Tibial nerve (tissue), 4 donors: ENCODE measurements around the gene PERM1. TPM values are rescaled to one million over a fixed set of nuclear protein-coding genes. Genes with fewer than 3 reads are reported as not detected.
A peak's percentile ranks its signal among the peaks of the same experiment; 100 is the strongest.

Experiments used
- DNase-seq, 2 donors: peaks; one replicate each; pipeline ENCODE4 v3.0.0-alpha.2; 2019; ENCODE audit warnings: low spot score in 2 of 2
- H3K27ac ChIP-seq, 4 donors: fragments of 200-600 bp; sonication (generic) in 3 of 4; one replicate each; pipeline ENCODE4 v1.5.1; 2017 to 2019; ENCODE audit warnings: mild to moderate bottlenecking in 1 of 4
- H3K27me3 ChIP-seq, 2 donors: fragments of 200-600 bp; sonication (generic) in 1 of 2; one replicate each; pipeline versions ENCODE4 v1.5.1 to v1.6.0; 2017 to 2019
- H3K36me3 ChIP-seq, 3 donors: fragments of 200-600 bp; sonication (generic); one replicate each; pipeline ENCODE4 v1.5.1; 2018 to 2019
- H3K4me1 ChIP-seq, 4 donors: fragments of 200-600 bp; sonication (generic) in 3 of 4; one replicate each; pipeline ENCODE4 v1.5.1; 2017 to 2019
- H3K4me3 ChIP-seq, 4 donors: fragments of 200-600 bp; sonication (generic) in 3 of 4; one replicate each; pipeline ENCODE4 v1.5.1; 2017 to 2019; ENCODE audit warnings: mild to moderate bottlenecking in 1 of 4, moderate library complexity in 1 of 4
- H3K9me3 ChIP-seq, 4 donors: fragments of 200-600 bp; sonication (generic) in 3 of 4; one replicate each; pipeline ENCODE4 v1.5.1; 2017 to 2019
- EP300 ChIP-seq, 2 donors: sonication (generic); formaldehyde crosslinking; IDR thresholded peaks; one replicate each; pipeline ENCODE4 v1.6.1; 2017; ENCODE audit warnings: antibody characterized with exemption in 2 of 2, mild to moderate bottlenecking in 1 of 2
- POLR2A ChIP-seq, 2 donors: fragments of 450-650 bp; IDR thresholded peaks; one replicate each; pipeline ENCODE4 v1.6.1; 2017; ENCODE audit warnings: antibody characterized with exemption in 2 of 2, mild to moderate bottlenecking in 2 of 2, moderate library complexity in 2 of 2
- WGBS, 2 donors: methylation state at CpG; one replicate each; pipeline ENCODE4 v1.1.5; 2018; 5-methylcytosine and 5-hydroxymethylcytosine counted together
- total RNA-seq, 4 donors: library from RNA; depleted of rRNA; stranded (reverse); fragments of >200 nt; gene quantifications; one replicate each; pipeline ENCODE4 v1.1.0, GENCODE V29; 2016
- TF ChIP-seq, protein P1 (sequence below), 5 experiments: fragments of 200-600 bp in 3 of 5; fragments of 450-650 bp in 2 of 5; sonication (generic) in 3 of 5; IDR thresholded peaks; one replicate each; pipeline ENCODE4 v1.5.1; 2016 to 2019; ENCODE audit warnings: antibody characterized with exemption in 5 of 5, mild to moderate bottlenecking in 3 of 5, moderate library complexity in 2 of 5

PERM1 gene
- total RNA-seq, 4 donors from 2014 or later: 0.22 to 0.78 TPM; not detected in 2

DNA sequence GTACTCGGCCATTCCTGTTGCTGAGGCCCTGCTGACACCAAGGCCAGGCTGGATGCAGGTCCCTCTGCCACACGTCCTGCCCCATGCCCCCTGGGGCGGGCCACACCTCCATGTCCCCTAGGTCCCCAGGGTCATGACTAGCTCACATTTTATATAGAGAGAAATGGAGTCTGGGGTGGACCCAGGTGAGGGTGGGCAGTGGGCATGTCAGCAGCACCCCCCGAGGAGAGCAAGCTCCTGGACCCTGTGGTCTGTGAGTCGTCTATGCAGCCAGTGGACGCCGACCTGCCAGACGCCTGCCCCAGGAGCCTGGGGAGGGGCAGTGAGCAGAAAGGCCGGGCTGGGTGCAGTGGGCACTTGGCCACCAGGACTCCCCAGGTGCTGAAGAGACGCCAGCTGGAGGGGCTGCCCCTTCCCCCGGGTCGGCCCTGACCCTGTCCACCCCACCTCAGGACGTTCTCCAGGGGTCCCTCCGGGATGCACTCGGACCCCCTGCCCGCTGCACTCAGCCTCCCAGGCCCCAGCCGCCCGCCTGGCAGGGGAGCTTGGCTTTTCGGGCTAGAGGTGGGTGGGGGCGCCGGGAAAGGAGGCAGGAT, 42.3 kb downstream of the PERM1 start:
- H3K27me3 ChIP-seq: peaks cover 0 to 78% of the 10 kb centered on the region in 2 donors
- H3K9me3 ChIP-seq: no peaks in the 10 kb centered on the region
- 21 to 23% methylated on average over 17 to 18 of the region's 21 CpGs for WGBS, 2 donors
- DNase-seq: no peak
- peak overlapping the region in 1 of 4 donors; percentile 46 for H3K4me3 ChIP-seq
- peaks cover 0 to 74% (median 24%) of the 10 kb centered on the region in 4 donors for H3K4me1 ChIP-seq
- H3K36me3 ChIP-seq: peaks cover 0 to 11% (median 0%) of the 10 kb centered on the region in 3 donors
- H3K27ac ChIP-seq: peak overlapping the region in 1 of 4 donors; percentile 76
- no peak for TF ChIP-seq POLR2A (IDR thresholded peaks at IDR 0.05)
- TF ChIP-seq EP300 (IDR thresholded peaks at IDR 0.05): no peak
- TF ChIP-seq, protein P1, sequence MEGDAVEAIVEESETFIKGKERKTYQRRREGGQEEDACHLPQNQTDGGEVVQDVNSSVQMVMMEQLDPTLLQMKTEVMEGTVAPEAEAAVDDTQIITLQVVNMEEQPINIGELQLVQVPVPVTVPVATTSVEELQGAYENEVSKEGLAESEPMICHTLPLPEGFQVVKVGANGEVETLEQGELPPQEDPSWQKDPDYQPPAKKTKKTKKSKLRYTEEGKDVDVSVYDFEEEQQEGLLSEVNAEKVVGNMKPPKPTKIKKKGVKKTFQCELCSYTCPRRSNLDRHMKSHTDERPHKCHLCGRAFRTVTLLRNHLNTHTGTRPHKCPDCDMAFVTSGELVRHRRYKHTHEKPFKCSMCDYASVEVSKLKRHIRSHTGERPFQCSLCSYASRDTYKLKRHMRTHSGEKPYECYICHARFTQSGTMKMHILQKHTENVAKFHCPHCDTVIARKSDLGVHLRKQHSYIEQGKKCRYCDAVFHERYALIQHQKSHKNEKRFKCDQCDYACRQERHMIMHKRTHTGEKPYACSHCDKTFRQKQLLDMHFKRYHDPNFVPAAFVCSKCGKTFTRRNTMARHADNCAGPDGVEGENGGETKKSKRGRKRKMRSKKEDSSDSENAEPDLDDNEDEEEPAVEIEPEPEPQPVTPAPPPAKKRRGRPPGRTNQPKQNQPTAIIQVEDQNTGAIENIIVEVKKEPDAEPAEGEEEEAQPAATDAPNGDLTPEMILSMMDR (IDR thresholded peaks at IDR 0.05): no peak

DNA sequence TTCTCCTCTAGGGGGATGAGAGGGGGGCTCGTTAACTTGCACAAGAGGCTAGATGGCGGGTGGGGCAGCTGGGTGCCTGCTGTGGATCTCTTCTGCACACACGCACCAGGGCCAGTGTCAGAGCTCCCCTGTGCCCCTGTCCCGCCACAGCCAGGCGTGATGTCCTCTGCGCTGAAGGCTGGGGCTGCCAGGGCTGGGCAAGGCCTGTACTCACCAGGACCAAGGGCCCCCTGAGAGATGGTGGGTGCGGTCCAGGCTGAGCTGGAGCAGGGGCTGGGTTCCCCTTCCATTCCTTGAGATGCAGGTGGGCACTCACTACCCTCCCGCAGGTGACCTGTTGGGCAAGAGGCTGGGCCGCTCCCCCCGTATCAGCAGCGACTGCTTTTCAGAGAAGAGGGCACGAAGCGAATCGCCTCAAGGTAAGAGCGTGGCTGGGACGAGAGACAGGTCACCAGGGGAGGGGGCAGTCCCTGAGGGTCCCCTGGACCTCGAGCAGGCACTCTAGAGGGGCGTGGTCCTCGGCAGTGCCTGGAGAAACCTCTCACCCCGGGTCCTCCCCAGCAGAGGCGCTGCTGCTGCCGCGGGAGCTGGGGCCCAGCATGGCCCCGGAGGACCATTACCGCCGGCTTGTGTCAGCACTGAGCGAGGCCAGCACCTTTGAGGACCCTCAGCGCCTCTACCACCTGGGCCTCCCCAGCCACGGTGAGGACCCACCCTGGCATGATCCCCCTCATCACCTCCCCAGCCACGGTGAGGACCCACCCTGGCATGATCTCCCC, 43.0 kb downstream of the PERM1 start:
- H3K9me3 ChIP-seq: no peaks in the 10 kb centered on the region
- peaks cover 0 to 4% (median 0%) of the 10 kb centered on the region in 3 donors for H3K36me3 ChIP-seq
- peak overlapping the region in 1 of 4 donors; percentile 76 for H3K27ac ChIP-seq
- DNase-seq: no peak
- H3K4me3 ChIP-seq: no peak overlapping the region
- H3K27me3 ChIP-seq: peaks cover 0 to 78% of the 10 kb centered on the region in 2 donors
- peaks cover 0 to 74% (median 24%) of the 10 kb centered on the region in 4 donors for H3K4me1 ChIP-seq
- WGBS, 2 donors: 68 to 74% methylated on average over 17 to 22 of the region's 30 CpGs
- TF ChIP-seq POLR2A (IDR thresholded peaks at IDR 0.05): no peak
- TF ChIP-seq, protein P1 (IDR thresholded peaks at IDR 0.05): no peak
- TF ChIP-seq EP300 (IDR thresholded peaks at IDR 0.05): no peak

DNA sequence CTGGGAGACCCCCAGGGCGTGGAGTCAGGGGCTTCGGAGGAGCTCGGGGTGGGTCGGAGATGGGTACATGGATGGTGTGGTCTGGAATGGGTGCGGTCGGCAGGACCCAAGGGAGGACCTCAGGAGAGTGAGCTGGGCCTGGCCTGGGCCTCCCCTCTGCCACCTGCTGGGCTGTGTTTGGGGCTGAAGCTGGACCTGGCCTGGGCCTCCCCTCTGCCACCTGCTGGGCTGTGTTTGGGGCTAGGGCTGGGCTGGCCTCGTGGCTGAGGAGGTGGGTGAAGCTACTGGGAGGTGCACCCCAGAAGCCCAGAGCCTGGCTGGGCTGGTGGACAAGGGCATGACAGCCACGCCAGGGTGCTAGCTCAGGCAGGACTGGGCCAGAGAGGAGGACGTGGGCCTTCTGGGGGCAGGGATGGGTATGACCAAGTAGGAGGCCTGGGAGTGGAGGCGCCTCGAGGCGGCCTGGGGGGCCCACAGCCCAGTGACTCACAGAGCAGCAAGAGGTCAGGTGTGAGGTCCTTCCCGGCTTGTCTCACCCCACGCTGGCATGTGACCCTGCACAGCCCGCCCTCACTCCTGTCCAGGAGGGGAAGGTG, 43.7 kb downstream of the PERM1 start:
- no peak for TF ChIP-seq POLR2A (IDR thresholded peaks at IDR 0.05)
- TF ChIP-seq, protein P1 (IDR thresholded peaks at IDR 0.05): peak in 4 of 5 experiments; percentile 12 to 47 (median 34)
- TF ChIP-seq EP300 (IDR thresholded peaks at IDR 0.05): peak in 1 of 2 donors; percentile 26
- no peak for DNase-seq
- Histone ChIP-seq H3K4me3 (no peak overlapping the region), H3K36me3 (no peaks in the 10 kb centered on the region), H3K4me1 (peaks cover 0 to 74% (median 24%) of the 10 kb centered on the region in 4 donors), H3K27me3 (peaks cover 0 to 82% of the 10 kb centered on the region in 2 donors), H3K27ac (peak overlapping the region in 2 of 4 donors; percentile 28 to 76), H3K9me3 (no peaks in the 10 kb centered on the region)
- 54 to 58% methylated on average over 9 to 12 of the region's 15 CpGs for WGBS, 2 donors

DNA sequence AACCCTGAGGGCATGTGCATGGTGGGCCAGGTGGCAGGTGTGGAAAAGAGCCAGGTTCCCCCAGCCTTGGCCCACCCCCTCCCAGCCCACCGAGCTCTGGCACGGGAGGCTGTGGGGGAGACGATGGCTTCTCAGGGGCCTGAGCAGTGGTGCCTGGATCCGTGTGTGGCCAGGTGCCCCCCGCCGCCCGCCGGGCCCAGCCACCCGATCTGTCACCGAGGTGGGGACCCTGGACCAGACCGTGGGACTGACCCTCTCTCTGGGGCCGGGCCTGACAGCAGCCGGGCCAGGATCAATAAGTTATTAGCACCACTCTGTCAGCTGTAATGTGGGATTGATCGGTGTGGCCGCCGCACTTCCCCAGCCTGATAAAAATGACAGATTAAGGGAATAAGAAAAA, 44.4 kb downstream of the PERM1 start:
- 85 to 95% methylated on average over 11 to 16 of the region's 16 CpGs for WGBS, 2 donors
- no peak for DNase-seq
- TF ChIP-seq EP300 (IDR thresholded peaks at IDR 0.05) (no peak), POLR2A (IDR thresholded peaks at IDR 0.05) (no peak)
- TF ChIP-seq, protein P1 (IDR thresholded peaks at IDR 0.05): no peak
- Histone ChIP-seq H3K27ac (peak overlapping the region in 1 of 4 donors; percentile 76), H3K9me3 (no peaks in the 10 kb centered on the region), H3K36me3 (no peaks in the 10 kb centered on the region), H3K4me3 (no peak overlapping the region), H3K27me3 (peaks cover 0 to 83% of the 10 kb centered on the region in 2 donors), H3K4me1 (peaks cover 0 to 67% (median 21%) of the 10 kb centered on the region in 4 donors)
